Activated T-cell treated with anti-CD3 and anti-CD28 coated beads, Interleukin-2, amount 50 U/mL, for 1 hour (primary cell): ENCODE data around the gene CCDC81.

Experiments
- DNase-seq: peaks from one replicate; pipeline ENCODE4 v3.0.0-alpha.2; 2020

CCDC81 gene

GRCh38 chr11:86469491-86470388, 95.1 kb downstream of the CCDC81 start:
- DNase-seq, result no peak
